SK-N-SH (cell line): ENCODE data around the gene VPS4B. TPM values are rescaled to one million over a fixed set of nuclear protein-coding genes. Genes with fewer than 3 reads are reported as not detected.

ENCODE experiments used
- CTCF ChIA-PET: fragments of 300-600, 350-600 bp; formaldehyde crosslinking; extraction: SDS; loops from one replicate; lab custom pipeline; 2021; lab: Yijun Ruan, JAX
- POLR2A ChIA-PET: fragments of 350-600 bp; sonication (Branson Sonifier 250); formaldehyde crosslinking; extraction: SDS; loops from one replicate; lab custom pipeline; 2020; ENCODE audit warnings: antibody characterized with exemption, inconsistent platforms; lab: Yijun Ruan, JAX
- DNase-seq: peaks from one replicate; pipeline ENCODE4 v3.0.0; 2012
- H2AFZ ChIP-seq: fragments of 200-600 bp; sonication (generic); 2 replicates; pipeline ENCODE4 v1.8.1; 2016; ENCODE audit warnings: antibody characterized with exemption, mild to moderate bottlenecking, low read depth
- H3F3A ChIP-seq: fragments of 200-600 bp; sonication (generic); replicated peaks from 2 replicates; pipeline ENCODE3; 2016; ENCODE audit warnings: antibody characterized with exemption, mild to moderate bottlenecking; ENCODE audit not compliant: insufficient read depth
- H3K27ac ChIP-seq, 2 experiments: fragments of 200-500 bp in 1 of 2; fragments of 200-600 bp in 1 of 2; sonication (Bioruptor generic) in 1 of 2; sonication (generic), shearing (Covaris generic) in 1 of 2; 2 replicates each; pipeline versions ENCODE4 v1.5.1 to v1.6.1; 2014 to 2016; ENCODE audit warnings: low read depth in 2 of 2, inconsistent platforms in 1 of 2, low read length in 1 of 2, mild to moderate bottlenecking in 1 of 2, mixed read lengths in 1 of 2
- H3K27me3 ChIP-seq: fragments of 200-600 bp; sonication (generic), shearing (Covaris generic); 2 replicates; pipeline ENCODE4 v1.6.1; 2016; ENCODE audit warnings: mixed run types; ENCODE audit not compliant: insufficient read depth
- H3K36me3 ChIP-seq, 2 experiments: fragments of 200-500 bp in 1 of 2; fragments of 200-600 bp in 1 of 2; sonication (Bioruptor generic) in 1 of 2; sonication (generic) in 1 of 2; replicated peaks in 1 of 2; 2 replicates each; pipeline versions ENCODE3 to v1.5.1; 2014 to 2016; ENCODE audit warnings: low read length in 1 of 2, mild to moderate bottlenecking in 1 of 2; ENCODE audit not compliant: insufficient read depth in 2 of 2, control insufficient read depth in 1 of 2
- H3K4me1 ChIP-seq, 2 experiments: fragments of 200-500 bp in 1 of 2; fragments of 200-600 bp in 1 of 2; sonication (Bioruptor generic) in 1 of 2; sonication (generic), shearing (Covaris generic) in 1 of 2; 2 replicates each; pipeline versions ENCODE4 v1.5.1 to v1.6.1; 2014 to 2016; ENCODE audit warnings: low read depth in 1 of 2, low read length in 1 of 2, mixed run types in 1 of 2; ENCODE audit not compliant: insufficient read depth in 2 of 2, control insufficient read depth in 1 of 2
- H3K4me2 ChIP-seq: fragments of 200-600 bp; sonication (generic), shearing (Covaris generic); 2 replicates; pipeline ENCODE4 v1.6.1; 2017; ENCODE audit warnings: mixed run types
- H3K4me3 ChIP-seq, 2 experiments: fragments of 200-500 bp in 1 of 2; fragments of 200-600 bp in 1 of 2; sonication (Bioruptor generic) in 1 of 2; sonication (generic), shearing (Covaris generic) in 1 of 2; 2 replicates each; pipeline versions ENCODE4 v1.5.1 to v1.8.1; 2014 to 2016; ENCODE audit warnings: low read depth in 2 of 2, inconsistent platforms in 1 of 2, low read length in 1 of 2, mild to moderate bottlenecking in 1 of 2, mixed read lengths in 1 of 2, moderate library complexity in 1 of 2
- H3K79me2 ChIP-seq: fragments of 200-600 bp; sonication (generic); 2 replicates; pipeline ENCODE4 v1.8.1; 2017; ENCODE audit warnings: mild to moderate bottlenecking; ENCODE audit not compliant: insufficient read depth
- H3K9ac ChIP-seq: fragments of 200-600 bp; sonication (generic); 2 replicates; pipeline ENCODE4 v1.6.1; 2017; ENCODE audit warnings: mixed run types
- H3K9me2 ChIP-seq: fragments of 200-600 bp; sonication (generic); 2 replicates; pipeline ENCODE4 v1.6.1; 2017; ENCODE audit warnings: mixed run types
- H3K9me3 ChIP-seq: fragments of 200-600 bp; sonication (generic); 2 replicates; pipeline ENCODE4 v1.6.1; 2017; ENCODE audit warnings: mixed run types, mild to moderate bottlenecking, moderate library complexity
- H4K20me1 ChIP-seq: fragments of 200-600 bp; sonication (generic); 2 replicates; pipeline ENCODE4 v1.6.1; 2017; ENCODE audit warnings: mild to moderate bottlenecking, mixed run types; ENCODE audit not compliant: insufficient read depth
- CHD2 ChIP-seq: fragments of 150-350 bp; IDR thresholded peaks from 2 replicates; pipeline ENCODE4 v1.6.1; 2018; ENCODE audit warnings: low read length; ENCODE audit not compliant: partially characterized antibody
- ELF1 ChIP-seq: IDR thresholded peaks from 2 replicates; pipeline ENCODE4 v1.4.0; 2012
- EP300 ChIP-seq, 2 experiments: IDR thresholded peaks; 2 replicates each; pipeline versions ENCODE4 v1.4.0 to v1.6.1; 2012; ENCODE audit warnings: borderline replicate concordance in 1 of 2, low read depth in 1 of 2, low read length in 1 of 2
- EZH2phosphoT487 ChIP-seq: fragments of 200-600 bp; sonication (generic); IDR thresholded peaks from 2 replicates; pipeline ENCODE4 v1.6.1; 2017; ENCODE audit warnings: low read depth, mixed run types, mild to moderate bottlenecking, antibody characterized with exemption, moderate library complexity, borderline replicate concordance
- FOXJ3 ChIP-seq: sonication (generic); formaldehyde crosslinking; IDR thresholded peaks from 2 replicates; pipeline ENCODE4 v1.5.1; 2020; ENCODE audit warnings: mild to moderate bottlenecking, missing genetic modification reagents
- FOXM1 ChIP-seq: IDR thresholded peaks from 2 replicates; pipeline ENCODE4 v1.4.0; 2012; ENCODE audit warnings: low read depth, mild to moderate bottlenecking
- GATA2 ChIP-seq: sonication (generic); formaldehyde crosslinking; IDR thresholded peaks from 2 replicates; pipeline ENCODE4 v1.5.0; 2020; ENCODE audit warnings: mild to moderate bottlenecking, missing genetic modification reagents
- MAX ChIP-seq: IDR thresholded peaks from 2 replicates; pipeline ENCODE4 v1.4.0; 2012; ENCODE audit warnings: low read depth
- MXI1 ChIP-seq: IDR thresholded peaks from 2 replicates; pipeline ENCODE4 v1.6.1; 2012; ENCODE audit warnings: mild to moderate bottlenecking, low read depth, low read length, improper control_type of control experiment
- NFIC ChIP-seq: IDR thresholded peaks from 2 replicates; pipeline ENCODE4 v1.4.0; 2012; ENCODE audit warnings: borderline replicate concordance
- PBX3 ChIP-seq: IDR thresholded peaks from 2 replicates; pipeline ENCODE4; 2012
- RCOR1 ChIP-seq: fragments of 150-350 bp; IDR thresholded peaks from 2 replicates; pipeline ENCODE4 v1.6.1; 2017; ENCODE audit warnings: antibody characterized with exemption, low read length
- RXRA ChIP-seq: IDR thresholded peaks from 2 replicates; pipeline ENCODE4 v1.4.0; 2012; ENCODE audit warnings: low read depth, mild to moderate bottlenecking, borderline replicate concordance
- SMC3 ChIP-seq: IDR thresholded peaks from 2 replicates; pipeline ENCODE4 v1.6.1; 2012; ENCODE audit warnings: low read depth, low read length, improper control_type of control experiment
- TCF12 ChIP-seq: IDR thresholded peaks from 2 replicates; pipeline ENCODE4 v1.4.0; 2012
- TEAD4 ChIP-seq: IDR thresholded peaks from 2 replicates; pipeline ENCODE4 v1.4.0; 2012; ENCODE audit warnings: mild to moderate bottlenecking, borderline replicate concordance; ENCODE audit not compliant: insufficient read depth
- USF1 ChIP-seq: IDR thresholded peaks from 2 replicates; pipeline ENCODE4 v1.4.0; 2012; ENCODE audit warnings: low read depth, borderline replicate concordance
- ZBTB33 ChIP-seq: IDR thresholded peaks from 2 replicates; pipeline ENCODE4 v1.4.0; 2012; ENCODE audit warnings: low read depth, borderline replicate concordance
- WGBS: methylation state at CpG from one replicate; pipeline ENCODE4 v1.1.6; 2017; ENCODE audit warnings: low lambda C conversion rate; 5-methylcytosine and 5-hydroxymethylcytosine counted together
- polyA plus RNA-seq, 3 experiments: library from polyadenylated mRNA; depleted of rRNA; stranded (reverse); fragments of >200 nt; gene quantifications; 2 replicates each; pipeline ENCODE4 v1.2.3, GENCODE V29; 2012

Gene VPS4B
- polyA plus RNA-seq, 1 of the 3 experiments (the other 2 are of a cell fraction): 15.0 TPM

GRCh38 chr18:63433334-63433866 is 11.1 kb upstream of the VPS4B start:
- no peaks in the 10 kb centered on the region for H3K36me3 ChIP-seq
- H3K4me3 ChIP-seq: no peak overlapping the region
- TF ChIP-seq NFIC (peak; percentile 68; the same call in 1 of the 2 replicates), TCF12 (no peak), MXI1 (no peak), PBX3 (peak; percentile 38; the same call in 1 of the 2 replicates), EP300 (IDR thresholded peaks at IDR 0.05; ENCODE audit: borderline replicate concordance in 1 of 2, low read depth in 1 of 2, low read length in 1 of 2) (peak in 1 of 2 experiments; percentile 57; a peak in 2 of 4 replicates), MAX (no peak)
- TF ChIP-seq, all 33 proteins: peak for 3
- Histone ChIP-seq H4K20me1 (no peaks in the 10 kb centered on the region), H3K9me3 (no peaks in the 10 kb centered on the region), H3K9ac (no peak overlapping the region), H3K27ac (peak overlapping the region in 1 of 2 experiments; percentile 51; a peak in 1 of 4 replicates), H3K9me2 (no peaks in the 10 kb centered on the region), H3K79me2 (no peaks in the 10 kb centered on the region), H3K4me1 (no peaks in the 10 kb centered on the region), H2AFZ (peak overlapping the region; percentile 17; the same call in 1 of the 2 replicates), H3K4me2 (no peak overlapping the region), H3F3A (no peaks in the 10 kb centered on the region), H3K27me3 (no peaks in the 10 kb centered on the region)
- POLR2A ChIA-PET: interaction anchor here (0.7 kb wide), 1 partner anchor 1260 kb away, joined by 3 read pairs; no protein-coding TSS in a partner anchor
- WGBS: 17% methylated on average over 4 of the region's 4 CpGs
- DNase-seq: no peak
- CTCF ChIA-PET: interaction anchor here (0.9 to 1.3 kb wide), 2 partner anchors 84 to 847 kb away, joined by 3 read pairs; no protein-coding TSS in a partner anchor

- no peaks in the 10 kb centered on the region for H3K9me2 ChIP-seq
- WGBS: 58% methylated on average over 1 of the region's 1 CpG
- DNase-seq: no peak
- no peaks in the 10 kb centered on the region for H3K9me3 ChIP-seq
- no peak overlapping the region for H3K4me3 ChIP-seq
- POLR2A ChIA-PET: no interaction called here
- H3F3A ChIP-seq: no peaks in the 10 kb centered on the region
- TF ChIP-seq FOXM1 (no peak), SMC3 (no peak), RCOR1 (no peak), TCF12 (no peak), CHD2 (no peak), GATA2 (no peak), RXRA (no peak), ELF1 (no peak), MXI1 (no peak), EZH2phosphoT487 (no peak), ZBTB33 (no peak), TEAD4 (no peak), EP300 (IDR thresholded peaks at IDR 0.05; ENCODE audit: borderline replicate concordance in 1 of 2, low read depth in 1 of 2, low read length in 1 of 2) (no peak), FOXJ3 (CRISPR knock-in tag) (no peak), USF1 (no peak)
- no peak overlapping the region for H3K9ac ChIP-seq
- no peak overlapping the region for H3K27ac ChIP-seq
- no peak overlapping the region for H3K4me2 ChIP-seq
- H3K4me1 ChIP-seq: no peaks in the 10 kb centered on the region
- CTCF ChIA-PET: no interaction called here
- no peak overlapping the region for H2AFZ ChIP-seq
- no peaks in the 10 kb centered on the region for H3K27me3 ChIP-seq
- H3K36me3 ChIP-seq: no peaks in the 10 kb centered on the region
- H4K20me1 ChIP-seq: no peaks in the 10 kb centered on the region
- no peaks in the 10 kb centered on the region for H3K79me2 ChIP-seq
Measured at GRCh38 chr18:63431180-63431579, 8.9 kb upstream of the VPS4B start.
